ENCODE data around the gene CACNA1G.

CACNA1G gene

GRCh38 chr17:50569592-50569991 lies 9.1 kb downstream of the CACNA1G start:
- ATAC-seq (ENCODE audit: low read depth), result no peak
- Histone ChIP-seq H3K4me3 (ENCODE audit: severe bottlenecking) (no peak overlapping the region), H3K27ac (ENCODE audit: poor library complexity, severe bottlenecking) (no peak overlapping the region), H3K4me1 (ENCODE audit: insufficient read depth, poor library complexity, severe bottlenecking) (no peaks in the 10 kb centered on the region), H3K27me3 (ENCODE audit: insufficient read depth, poor library complexity, severe bottlenecking) (no peaks in the 10 kb centered on the region), H3K9me3 (ENCODE audit: severe bottlenecking) (no peaks in the 10 kb centered on the region), H3K36me3 (ENCODE audit: low read depth) (no peaks in the 10 kb centered on the region)
- TF ChIP-seq, protein P1, sequence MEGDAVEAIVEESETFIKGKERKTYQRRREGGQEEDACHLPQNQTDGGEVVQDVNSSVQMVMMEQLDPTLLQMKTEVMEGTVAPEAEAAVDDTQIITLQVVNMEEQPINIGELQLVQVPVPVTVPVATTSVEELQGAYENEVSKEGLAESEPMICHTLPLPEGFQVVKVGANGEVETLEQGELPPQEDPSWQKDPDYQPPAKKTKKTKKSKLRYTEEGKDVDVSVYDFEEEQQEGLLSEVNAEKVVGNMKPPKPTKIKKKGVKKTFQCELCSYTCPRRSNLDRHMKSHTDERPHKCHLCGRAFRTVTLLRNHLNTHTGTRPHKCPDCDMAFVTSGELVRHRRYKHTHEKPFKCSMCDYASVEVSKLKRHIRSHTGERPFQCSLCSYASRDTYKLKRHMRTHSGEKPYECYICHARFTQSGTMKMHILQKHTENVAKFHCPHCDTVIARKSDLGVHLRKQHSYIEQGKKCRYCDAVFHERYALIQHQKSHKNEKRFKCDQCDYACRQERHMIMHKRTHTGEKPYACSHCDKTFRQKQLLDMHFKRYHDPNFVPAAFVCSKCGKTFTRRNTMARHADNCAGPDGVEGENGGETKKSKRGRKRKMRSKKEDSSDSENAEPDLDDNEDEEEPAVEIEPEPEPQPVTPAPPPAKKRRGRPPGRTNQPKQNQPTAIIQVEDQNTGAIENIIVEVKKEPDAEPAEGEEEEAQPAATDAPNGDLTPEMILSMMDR (IDR thresholded peaks at IDR 0.05; ENCODE audit: poor library complexity, severe bottlenecking), result no peak
- no peak for DNase-seq (ENCODE audit: low spot score)

DNA sequence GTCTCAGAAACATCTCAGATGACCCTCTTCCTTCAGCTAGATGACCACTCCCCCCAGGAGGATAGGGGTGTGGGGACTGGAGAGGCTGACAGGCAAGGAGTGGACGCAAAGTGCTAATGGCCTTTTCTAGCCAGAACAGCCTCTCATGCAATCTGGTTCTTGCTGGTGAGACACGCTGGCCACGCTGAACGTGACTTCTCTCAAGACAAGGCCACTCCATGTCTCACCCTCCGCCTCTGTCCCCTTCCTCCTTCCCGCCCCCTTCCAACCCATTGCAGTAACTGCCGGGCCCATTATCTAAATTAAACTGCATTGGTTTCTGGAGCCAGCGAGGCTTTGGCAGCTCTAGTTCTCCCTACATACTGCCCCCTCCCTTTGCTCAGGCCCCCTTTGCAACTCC lies 9.5 kb downstream of the CACNA1G start:
- H3K4me1 ChIP-seq (ENCODE audit: insufficient read depth, poor library complexity, severe bottlenecking), result no peaks in the 10 kb centered on the region
- no peak overlapping the region for H3K4me3 ChIP-seq (ENCODE audit: severe bottlenecking)
- H3K27ac ChIP-seq (ENCODE audit: poor library complexity, severe bottlenecking), result no peak overlapping the region
- DNase-seq (ENCODE audit: low spot score) (no peak), ATAC-seq (ENCODE audit: low read depth) (no peak)
- no peaks in the 10 kb centered on the region for H3K27me3 ChIP-seq (ENCODE audit: insufficient read depth, poor library complexity, severe bottlenecking)
- no peaks in the 10 kb centered on the region for H3K36me3 ChIP-seq (ENCODE audit: low read depth)
- TF ChIP-seq, protein P1 (IDR thresholded peaks at IDR 0.05; ENCODE audit: poor library complexity, severe bottlenecking), result no peak
- H3K9me3 ChIP-seq (ENCODE audit: severe bottlenecking), result no peaks in the 10 kb centered on the region

GRCh38 chr17:50570528-50570927 lies 10.0 kb downstream of the CACNA1G start:
- Histone ChIP-seq H3K36me3 (ENCODE audit: low read depth) (no peaks in the 10 kb centered on the region), H3K27me3 (ENCODE audit: insufficient read depth, poor library complexity, severe bottlenecking) (no peaks in the 10 kb centered on the region), H3K4me1 (ENCODE audit: insufficient read depth, poor library complexity, severe bottlenecking) (no peaks in the 10 kb centered on the region), H3K9me3 (ENCODE audit: severe bottlenecking) (no peaks in the 10 kb centered on the region), H3K27ac (ENCODE audit: poor library complexity, severe bottlenecking) (no peak overlapping the region), H3K4me3 (ENCODE audit: severe bottlenecking) (no peak overlapping the region)
- TF ChIP-seq, protein P1 (IDR thresholded peaks at IDR 0.05; ENCODE audit: poor library complexity, severe bottlenecking), result no peak
- DNase-seq (ENCODE audit: low spot score) (no peak), ATAC-seq (ENCODE audit: low read depth) (no peak)

DNA sequence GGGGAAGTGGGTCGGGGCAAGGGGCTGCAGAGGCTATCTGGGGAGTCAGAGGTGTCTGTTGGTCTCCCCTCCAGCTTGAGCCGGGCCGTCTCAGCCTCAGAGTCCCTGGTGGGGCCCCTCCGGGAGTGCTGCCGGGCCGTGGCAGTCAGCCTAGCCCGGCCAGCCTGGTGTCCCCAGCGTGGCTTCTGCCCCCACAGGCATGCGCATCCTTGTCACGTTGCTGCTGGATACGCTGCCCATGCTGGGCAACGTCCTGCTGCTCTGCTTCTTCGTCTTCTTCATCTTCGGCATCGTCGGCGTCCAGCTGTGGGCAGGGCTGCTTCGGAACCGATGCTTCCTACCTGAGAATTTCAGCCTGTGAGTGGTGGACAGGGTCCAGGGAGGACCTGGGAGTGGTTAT lies 11.2 kb downstream of the CACNA1G start:
- Histone ChIP-seq H3K9me3 (ENCODE audit: severe bottlenecking) (no peaks in the 10 kb centered on the region), H3K36me3 (ENCODE audit: low read depth) (no peaks in the 10 kb centered on the region), H3K27ac (ENCODE audit: poor library complexity, severe bottlenecking) (no peak overlapping the region), H3K27me3 (ENCODE audit: insufficient read depth, poor library complexity, severe bottlenecking) (no peaks in the 10 kb centered on the region), H3K4me3 (ENCODE audit: severe bottlenecking) (no peak overlapping the region), H3K4me1 (ENCODE audit: insufficient read depth, poor library complexity, severe bottlenecking) (no peaks in the 10 kb centered on the region)
- DNase-seq (ENCODE audit: low spot score) (no peak), ATAC-seq (ENCODE audit: low read depth) (no peak)
- TF ChIP-seq, protein P1 (IDR thresholded peaks at IDR 0.05; ENCODE audit: poor library complexity, severe bottlenecking), result no peak

- TF ChIP-seq, protein P1 (IDR thresholded peaks at IDR 0.05; ENCODE audit: poor library complexity, severe bottlenecking), result no peak
- no peak for ATAC-seq (ENCODE audit: low read depth)
- no peak overlapping the region for H3K4me3 ChIP-seq (ENCODE audit: severe bottlenecking)
These were observed 12.0 kb downstream of the CACNA1G start for GRCh38 chr17:50572541-50572940.

More at GRCh38 chr17:50572541-50572940, 12.0 kb downstream of the CACNA1G start:
- H3K4me1 ChIP-seq (ENCODE audit: insufficient read depth, poor library complexity, severe bottlenecking), result no peaks in the 10 kb centered on the region
- H3K27ac ChIP-seq (ENCODE audit: poor library complexity, severe bottlenecking), result no peak overlapping the region
- DNase-seq (ENCODE audit: low spot score), result no peak
- H3K9me3 ChIP-seq (ENCODE audit: severe bottlenecking), result no peaks in the 10 kb centered on the region
- H3K36me3 ChIP-seq (ENCODE audit: low read depth), result no peaks in the 10 kb centered on the region
- H3K27me3 ChIP-seq (ENCODE audit: insufficient read depth, poor library complexity, severe bottlenecking), result no peaks in the 10 kb centered on the region

Measured in RWPE2 (cell line).